ENCODE data around the gene LBP.
"Not testable (repeated sequence)": the region's sequence is repeated elsewhere in the genome, so short reads cannot be mapped to it uniquely, and the experiment has no call there.

The LBP gene

DNA sequence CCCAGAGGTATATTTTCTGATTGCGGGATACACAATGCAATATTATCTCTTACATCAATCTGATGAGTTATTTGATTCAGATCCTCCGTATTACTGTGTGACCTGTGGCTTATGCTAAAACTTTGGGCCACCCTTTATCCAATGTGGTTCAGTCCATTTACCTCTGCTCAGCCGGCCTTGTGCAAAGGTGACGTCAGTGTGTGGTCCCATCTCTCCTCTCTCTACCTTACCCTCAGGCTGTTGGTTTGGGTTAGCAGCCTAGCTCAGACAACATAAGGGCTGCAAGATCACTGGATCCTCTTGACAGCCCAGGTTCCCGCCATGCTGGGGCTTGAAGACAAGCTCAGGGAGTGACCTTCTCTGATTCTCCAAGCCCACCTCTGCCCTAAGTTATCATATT, 55.8 kb downstream of the LBP start:
- DNase-seq, result no peak

DNA sequence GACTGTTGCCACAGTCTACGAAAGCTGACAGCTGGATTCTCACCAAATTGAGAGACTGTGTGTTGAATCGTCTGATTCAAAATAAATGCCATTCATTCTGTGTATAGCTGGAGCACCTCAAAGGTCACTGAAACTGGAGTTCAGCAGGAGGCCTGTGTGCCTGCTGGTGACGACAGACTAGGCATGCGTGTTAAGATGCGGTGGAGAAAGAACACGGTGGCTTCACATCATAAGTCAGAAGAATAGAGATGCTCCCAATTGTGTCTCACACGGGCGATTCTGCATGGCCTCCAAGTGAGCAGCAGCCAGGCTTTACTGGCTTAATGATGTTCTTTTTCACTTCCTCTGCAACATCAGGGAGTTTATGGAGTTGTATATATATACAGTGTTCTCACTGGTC, 56.5 kb downstream of the LBP start:
- no peak for DNase-seq

DNA sequence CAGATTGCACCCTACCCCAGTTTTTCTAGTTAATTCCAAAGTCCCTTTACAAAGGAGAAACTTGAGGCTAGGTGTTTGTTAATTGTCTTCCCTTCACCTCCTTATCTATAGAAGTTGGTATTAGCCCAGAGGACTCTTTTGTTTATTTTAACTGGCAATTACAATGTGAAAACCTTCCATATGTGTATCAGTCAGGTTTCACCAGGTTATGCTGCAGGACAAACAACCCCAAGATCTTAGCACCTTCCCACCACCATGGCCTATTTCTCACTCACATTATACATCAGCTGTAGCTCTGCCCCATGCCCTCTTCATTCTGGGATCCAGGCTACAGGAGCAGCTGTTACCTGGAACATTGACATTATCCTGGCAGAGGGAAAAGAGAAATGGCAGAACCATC, 57.7 kb downstream of the LBP start:
- no peak for DNase-seq

DNA sequence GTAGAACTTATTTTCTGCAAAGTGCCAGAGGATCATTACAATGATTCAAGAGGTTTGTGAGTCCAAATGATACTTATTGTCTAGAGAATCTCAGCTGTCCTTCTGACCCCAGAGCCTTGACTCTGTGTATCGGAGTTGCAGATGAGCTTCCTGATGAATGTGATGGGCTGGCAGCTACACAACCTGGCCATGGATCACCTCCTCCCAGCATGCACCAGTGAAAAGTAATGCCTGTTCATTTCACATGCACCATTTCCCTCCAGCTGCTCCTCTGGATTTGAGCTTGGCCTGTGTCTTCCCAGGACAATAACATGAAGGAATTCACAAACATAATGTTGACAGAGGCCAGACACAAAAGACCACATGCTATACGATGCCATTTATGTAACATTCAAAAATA, 58.9 kb downstream of the LBP start:
- no peak for DNase-seq

DNA sequence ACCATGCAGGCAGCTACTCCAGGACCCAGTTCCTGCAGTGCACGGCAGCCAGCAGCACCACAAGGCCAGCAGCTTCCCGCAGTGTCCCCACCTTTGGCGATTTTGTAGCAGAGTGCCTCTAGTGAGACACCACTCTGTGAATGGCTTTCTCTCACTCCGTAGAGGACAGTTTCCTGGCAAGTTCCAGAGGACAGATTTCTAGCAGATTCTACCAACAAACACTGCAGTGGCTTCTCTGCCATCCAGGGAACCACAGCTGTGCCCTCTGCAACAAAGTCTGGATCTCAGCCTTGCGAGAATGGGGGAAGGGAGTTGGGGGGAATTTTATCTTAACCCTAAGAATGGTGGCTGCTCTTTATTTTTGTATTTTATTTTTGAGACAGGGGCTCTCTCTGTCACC, 60.2 kb downstream of the LBP start:
- DNase-seq, result no peak

DNA sequence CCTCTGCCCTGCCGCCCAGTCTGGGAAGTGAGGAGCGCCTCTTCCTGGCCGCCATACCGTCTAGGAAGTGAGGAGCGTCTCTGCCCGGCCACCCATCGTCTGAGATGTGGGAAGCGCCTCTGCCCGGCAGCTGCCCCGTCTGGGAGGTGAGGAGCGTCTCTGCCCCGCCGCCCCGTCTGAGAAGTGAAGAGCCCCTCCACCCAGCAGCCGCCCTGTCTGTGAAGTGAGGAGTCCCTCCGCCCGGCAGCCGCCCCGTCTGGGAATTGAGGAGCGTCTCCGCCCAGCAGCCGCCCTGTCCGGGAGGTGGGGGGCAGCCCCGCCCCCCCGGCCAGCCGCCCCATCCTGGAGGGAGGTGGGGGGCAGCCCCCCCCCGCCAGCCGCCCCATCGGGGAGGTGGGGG, 61.0 kb downstream of the LBP start:
- DNase-seq, result no peak

DNA sequence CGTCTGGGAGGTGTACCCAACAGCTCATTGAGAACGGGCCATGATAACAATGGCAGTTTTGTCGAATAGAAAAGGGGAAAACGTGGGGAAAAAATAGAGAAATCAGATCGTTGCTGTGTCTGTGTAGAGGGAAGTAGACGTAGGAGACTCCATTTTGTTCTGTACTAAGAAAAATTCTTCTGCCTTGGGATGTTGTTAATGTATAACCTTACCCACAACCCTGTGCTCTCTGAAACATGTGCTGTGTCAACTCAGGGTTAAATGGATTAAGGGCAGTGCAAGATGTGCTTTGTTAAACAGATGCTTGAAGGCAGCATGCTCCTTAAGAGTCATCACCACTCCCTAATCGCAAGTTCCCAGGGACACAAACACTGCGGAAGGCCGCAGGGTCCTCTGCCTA, 61.5 kb downstream of the LBP start:
- not testable (repeated sequence) for DNase-seq

DNA sequence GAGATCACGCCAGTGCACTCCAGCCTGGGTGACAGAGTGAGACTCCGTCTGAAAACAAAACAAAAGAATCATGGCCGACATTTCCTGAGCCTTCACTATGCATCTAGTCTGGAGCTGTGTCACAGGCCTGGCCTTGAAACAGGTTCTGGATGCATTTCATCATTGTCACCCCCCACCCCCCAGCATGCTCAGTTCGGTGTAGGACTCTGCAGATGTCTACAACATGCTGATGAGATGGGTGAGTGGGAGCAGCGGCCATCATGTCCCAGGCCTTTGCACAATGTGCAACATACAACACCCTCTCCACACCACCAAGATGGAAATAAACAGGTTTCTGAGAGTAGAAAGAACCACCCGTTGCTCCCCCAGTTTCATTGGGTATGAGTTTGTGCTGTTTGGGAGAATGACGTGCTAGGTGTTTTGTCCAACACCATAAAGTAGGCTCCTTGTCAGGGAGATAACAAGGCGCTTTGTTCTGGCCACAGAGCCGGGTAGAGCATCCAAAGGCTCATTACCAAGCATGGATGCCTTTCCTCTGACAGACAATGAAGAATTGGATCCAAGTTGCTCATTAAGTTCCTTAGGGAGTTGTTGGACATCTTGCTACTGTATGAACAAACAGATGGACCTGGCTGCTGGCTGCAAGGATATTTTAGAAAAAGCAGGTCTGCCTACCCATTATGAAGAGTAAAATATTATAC, 66.7 kb downstream of the LBP start:
- no peak for DNase-seq

DNA sequence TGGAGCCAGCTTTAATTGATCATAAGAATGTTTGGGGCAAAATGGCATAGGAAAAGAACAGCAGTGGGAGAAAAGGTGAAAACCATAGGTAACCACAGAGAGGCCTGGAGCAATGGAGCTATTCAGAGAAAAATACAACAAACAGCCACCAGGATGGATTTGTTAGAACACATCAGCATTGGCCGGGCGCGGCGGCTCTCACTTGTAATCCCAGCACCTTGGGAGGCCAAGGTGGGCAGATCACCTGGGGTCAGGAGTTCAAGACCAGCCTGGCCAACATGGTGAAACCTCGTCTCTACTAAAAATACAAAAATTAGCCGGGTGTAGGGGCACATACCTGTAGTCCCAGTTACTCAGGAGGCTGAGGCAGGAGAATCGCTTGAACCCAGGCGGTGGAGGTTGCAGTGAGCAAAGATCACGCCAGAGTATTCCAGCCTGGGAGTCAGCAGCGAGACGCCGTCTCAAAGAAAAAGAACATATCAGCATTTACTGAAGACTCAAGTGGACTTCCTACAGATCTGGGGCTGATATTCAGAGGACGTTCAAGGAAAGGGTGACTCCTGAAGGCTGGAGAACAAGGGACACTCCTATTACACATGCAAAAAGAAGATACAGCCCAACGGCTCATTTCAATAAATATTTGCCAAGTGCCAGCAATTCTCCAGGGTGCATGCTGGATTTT, 68.6 kb downstream of the LBP start:
- no peak for DNase-seq

DNA sequence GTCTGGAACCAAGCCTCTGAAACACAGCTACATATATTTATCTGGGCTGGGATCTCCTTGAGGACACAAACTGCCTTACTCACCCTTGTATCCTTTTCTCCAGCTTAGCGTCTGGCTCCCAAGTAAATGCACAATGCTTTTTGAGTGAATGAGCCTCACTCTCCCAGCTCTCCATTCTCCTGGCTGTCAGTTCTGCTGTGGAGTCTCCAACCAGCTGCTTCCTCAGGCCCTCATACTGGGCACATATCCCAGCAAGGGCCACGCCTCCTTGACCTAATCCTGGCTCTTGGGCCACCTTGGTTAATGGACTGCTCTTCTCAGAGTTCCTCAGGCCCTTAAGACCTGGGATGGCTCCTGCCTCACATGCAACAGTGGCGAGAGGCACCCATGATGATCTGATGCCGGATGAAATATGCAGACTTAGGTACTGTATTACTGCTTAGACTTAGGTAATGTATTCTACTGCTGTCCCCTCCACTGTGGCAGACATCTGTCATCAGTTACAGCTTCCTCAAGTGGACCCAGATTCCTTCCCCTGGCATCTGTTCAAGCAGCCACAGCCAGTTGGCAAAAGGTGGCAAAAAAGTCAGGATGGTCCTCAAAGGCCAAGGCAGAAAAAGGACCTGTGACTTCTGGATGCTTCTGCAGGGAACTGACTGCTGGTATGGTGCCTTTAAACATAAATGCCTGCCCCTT, 72.4 kb downstream of the LBP start:
- no peak for DNase-seq

DNA sequence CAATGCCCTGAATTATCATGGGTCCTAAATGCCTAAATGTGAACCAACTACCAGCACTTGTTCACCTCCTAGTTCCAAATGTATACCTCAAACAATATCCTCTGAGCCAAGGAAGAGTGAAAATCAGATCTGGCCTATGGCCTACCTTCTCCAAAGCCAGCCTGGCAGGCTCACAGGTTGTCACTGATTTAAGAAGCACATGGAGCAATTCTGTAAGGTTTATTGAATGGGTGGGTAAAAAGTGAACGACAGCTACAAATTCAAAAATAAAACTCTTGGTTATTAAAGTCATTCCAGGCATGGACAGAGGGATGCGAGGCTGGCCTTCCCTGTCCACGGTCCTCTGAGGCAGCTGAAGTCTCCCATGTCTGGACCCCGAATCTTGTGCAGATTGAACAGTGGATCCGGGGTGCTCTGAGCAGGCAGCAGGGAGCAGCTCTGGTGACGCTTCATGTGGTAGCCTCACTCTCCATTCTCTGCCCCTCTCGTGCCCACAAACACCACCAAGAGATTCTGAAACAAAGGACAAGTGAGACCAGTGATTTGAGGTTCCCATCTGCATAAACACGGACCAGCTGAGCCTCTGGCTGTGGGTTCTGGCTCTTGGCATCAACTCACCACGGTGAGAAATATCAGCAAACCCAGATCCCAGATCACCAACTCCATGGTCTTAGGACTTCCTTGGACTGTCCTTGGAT, 74.3 kb downstream of the LBP start:
- no peak for DNase-seq

DNA sequence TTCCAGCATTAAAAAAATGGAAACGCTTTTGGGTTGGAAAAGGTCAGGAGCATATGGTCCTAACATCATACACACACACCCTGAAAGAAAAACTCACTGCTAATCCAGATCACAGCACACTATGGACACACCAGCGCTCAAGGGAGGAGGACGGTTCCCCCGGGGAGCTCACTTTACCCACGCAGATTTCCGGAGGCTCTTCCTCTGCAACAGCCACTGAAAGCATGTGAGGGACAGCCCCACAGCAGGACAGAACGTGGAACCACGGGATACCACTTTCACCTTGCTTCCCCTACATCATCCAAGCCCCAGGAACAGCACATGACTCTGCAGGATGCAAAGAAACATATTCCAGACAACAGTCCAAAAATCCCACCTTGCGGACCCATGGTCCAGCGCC, 75.6 kb downstream of the LBP start:
- DNase-seq, result peak in 1 of 2 donors; percentile 10

DNA sequence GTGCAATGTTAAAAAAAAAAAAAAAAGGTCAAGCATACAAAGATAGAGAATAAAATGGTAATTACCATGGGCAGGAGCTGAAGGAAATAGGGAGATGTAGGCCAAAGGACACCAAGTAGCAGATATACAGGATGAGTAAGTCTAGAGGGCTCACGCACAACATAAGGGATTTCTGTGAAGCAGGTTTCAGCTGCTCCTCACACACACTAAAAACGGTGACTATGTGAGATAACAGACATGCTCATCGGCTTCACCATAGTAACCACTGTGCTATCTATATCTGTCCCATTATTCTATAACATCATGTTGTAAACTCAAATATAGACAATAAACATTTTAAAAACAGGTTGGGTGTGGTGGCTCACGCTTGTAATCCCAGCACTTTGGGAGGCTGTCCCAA, 77.3 kb downstream of the LBP start:
- DNase-seq, result no peak

DNA sequence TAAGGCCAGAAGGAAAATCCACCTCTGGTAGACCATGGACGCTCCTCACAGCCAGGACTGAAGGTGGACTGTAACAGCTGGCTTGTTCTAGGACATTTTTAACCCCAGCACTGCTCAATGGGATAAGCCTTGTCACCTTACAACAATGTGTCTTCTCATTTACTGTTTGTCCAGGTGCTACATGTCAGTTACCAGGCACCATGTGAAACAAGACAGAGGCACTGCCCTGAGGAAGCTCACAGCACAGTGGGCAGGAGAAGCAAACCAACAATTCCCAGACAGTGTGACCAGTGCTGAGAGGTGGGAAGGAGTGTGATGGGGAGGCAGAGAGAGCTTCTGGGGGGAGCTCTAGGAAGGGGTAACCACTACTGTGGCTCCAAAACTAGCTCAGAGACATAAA, 78.1 kb downstream of the LBP start:
- DNase-seq, result no peak

DNA sequence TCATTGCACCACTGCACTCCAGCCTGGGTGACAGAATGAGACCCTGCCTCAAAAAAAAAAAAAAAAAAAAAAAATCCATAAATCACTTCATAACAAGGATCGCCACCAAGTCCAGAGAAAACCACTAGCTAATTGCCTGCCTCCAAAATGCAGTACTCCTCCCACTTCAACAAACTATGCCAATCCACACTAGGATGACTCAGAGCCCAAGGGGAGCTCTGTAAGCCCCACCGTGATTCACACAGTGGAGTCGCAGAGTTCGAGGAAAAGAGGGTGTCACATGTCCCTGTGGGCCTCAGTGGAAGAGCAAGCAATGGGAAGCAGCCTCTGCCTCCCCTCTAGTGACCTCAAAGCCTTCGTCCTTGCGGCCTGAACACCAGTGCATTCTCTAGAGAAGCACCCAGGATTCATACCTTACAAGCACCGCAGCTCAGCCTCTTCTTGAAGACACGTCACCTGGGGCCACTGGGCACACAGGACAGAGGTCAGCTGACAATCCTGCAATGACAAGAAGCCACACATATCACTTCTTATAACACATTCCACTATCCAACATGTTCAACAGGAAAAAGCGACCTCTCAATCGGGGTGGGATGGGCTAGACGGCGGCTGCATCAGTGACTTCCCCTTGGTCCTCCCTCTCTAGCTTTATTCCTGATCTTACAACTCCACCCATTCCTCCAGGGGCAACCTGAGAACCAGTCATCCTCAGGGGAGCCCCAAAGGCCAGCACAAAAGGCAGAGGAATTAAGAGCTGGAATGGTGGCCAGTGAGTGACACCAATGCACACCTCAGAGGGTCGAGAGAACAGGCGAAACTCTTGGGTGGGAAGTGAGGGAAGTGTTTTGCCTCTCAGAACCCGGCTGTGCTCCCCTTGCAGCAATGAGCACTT, 80.0 kb downstream of the LBP start:
- DNase-seq, result peak; percentile 80 to 89
